HL-60 (cell line): ENCODE results near the gene NUAK2.

Source experiments
- DNase-seq, 2 experiments: peaks; one replicate each; pipeline ENCODE4 v3.0.0-alpha.2; 2010 to 2020; ENCODE audit warnings: low read depth in 1 of 2, low spot score in 1 of 2
- H3K27ac ChIP-seq: fragments of 250-450 bp; sonication (Bioruptor Pico); replicated peaks from 2 replicates; pipeline ENCODE4 v1.5.1; 2020; ENCODE audit warnings: mild to moderate bottlenecking, moderate library complexity
- H3K27me3 ChIP-seq: fragments of 250-450 bp; sonication (Bioruptor Pico); 2 replicates; pipeline ENCODE4 v1.5.1; 2021; ENCODE audit warnings: mild to moderate bottlenecking, moderate library complexity; ENCODE audit not compliant: insufficient read depth, poor library complexity, severe bottlenecking
- H3K4me3 ChIP-seq: replicated peaks from 2 replicates; pipeline ENCODE4 v1.5.1; 2011; ENCODE audit warnings: mild to moderate bottlenecking, control low read depth, low read length; ENCODE audit not compliant: insufficient read depth
- CTCF ChIP-seq: IDR thresholded peaks from one replicate; pipeline ENCODE4 v1.5.1; 2011; ENCODE audit warnings: low read length, control low read depth, inconsistent platforms; ENCODE audit not compliant: insufficient read depth
- GABPA ChIP-seq: IDR thresholded peaks from 2 replicates; pipeline ENCODE4 v1.6.1; 2012; ENCODE audit warnings: low read depth
- POLR2AphosphoS5 ChIP-seq: IDR thresholded peaks from 2 replicates; pipeline ENCODE4 v1.6.1; 2012; ENCODE audit warnings: low read depth
- REST ChIP-seq: IDR thresholded peaks from 2 replicates; pipeline ENCODE4 v1.6.1; 2012; ENCODE audit warnings: low read depth; ENCODE audit not compliant: insufficient replicate concordance
- SPI1 ChIP-seq: IDR thresholded peaks from 2 replicates; pipeline ENCODE4 v1.6.1; 2012; ENCODE audit warnings: low read depth, mild to moderate bottlenecking, borderline replicate concordance

Gene NUAK2

DNA sequence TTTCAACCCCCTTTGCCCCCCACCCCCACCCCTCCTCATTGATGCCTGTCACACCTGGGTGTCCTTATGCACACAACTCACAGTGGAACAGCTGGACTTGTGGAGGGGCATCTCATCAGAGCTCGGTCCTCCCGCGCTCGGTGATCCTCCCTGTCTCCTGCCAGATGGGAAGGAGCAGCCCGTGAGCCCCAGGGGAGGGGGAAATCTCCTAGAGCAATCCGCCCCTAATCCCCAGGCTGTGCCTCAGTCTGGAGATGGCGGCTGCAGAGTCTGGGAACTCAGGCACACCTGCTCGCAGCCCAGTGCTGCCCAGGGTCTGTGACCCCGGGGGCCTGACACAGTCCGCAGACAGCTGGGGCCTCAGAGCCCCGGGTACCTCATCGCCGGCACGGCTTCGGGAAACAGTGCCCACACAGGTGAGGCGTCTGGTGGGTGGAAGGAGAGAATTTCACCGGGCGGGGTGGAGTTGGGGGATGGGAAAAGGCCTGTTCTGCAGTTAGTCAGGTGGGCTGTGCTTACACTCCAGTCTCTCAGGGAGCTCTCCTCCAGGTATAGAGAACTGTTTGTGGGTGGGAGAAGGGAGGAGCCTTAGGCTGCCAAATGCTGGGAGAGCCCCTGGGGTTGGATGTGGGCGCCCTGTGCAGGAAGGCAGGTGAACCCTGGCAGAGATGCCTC is 64.5 kb downstream of the NUAK2 start:
- DNase-seq = no peak
- Histone ChIP-seq H3K4me3 (no peak overlapping the region), H3K27ac (no peak overlapping the region), H3K27me3 (peaks cover 3% of the 10 kb centered on the region)
- TF ChIP-seq GABPA (no peak), REST (no peak), CTCF (no peak), POLR2AphosphoS5 (no peak), SPI1 (no peak)

DNA sequence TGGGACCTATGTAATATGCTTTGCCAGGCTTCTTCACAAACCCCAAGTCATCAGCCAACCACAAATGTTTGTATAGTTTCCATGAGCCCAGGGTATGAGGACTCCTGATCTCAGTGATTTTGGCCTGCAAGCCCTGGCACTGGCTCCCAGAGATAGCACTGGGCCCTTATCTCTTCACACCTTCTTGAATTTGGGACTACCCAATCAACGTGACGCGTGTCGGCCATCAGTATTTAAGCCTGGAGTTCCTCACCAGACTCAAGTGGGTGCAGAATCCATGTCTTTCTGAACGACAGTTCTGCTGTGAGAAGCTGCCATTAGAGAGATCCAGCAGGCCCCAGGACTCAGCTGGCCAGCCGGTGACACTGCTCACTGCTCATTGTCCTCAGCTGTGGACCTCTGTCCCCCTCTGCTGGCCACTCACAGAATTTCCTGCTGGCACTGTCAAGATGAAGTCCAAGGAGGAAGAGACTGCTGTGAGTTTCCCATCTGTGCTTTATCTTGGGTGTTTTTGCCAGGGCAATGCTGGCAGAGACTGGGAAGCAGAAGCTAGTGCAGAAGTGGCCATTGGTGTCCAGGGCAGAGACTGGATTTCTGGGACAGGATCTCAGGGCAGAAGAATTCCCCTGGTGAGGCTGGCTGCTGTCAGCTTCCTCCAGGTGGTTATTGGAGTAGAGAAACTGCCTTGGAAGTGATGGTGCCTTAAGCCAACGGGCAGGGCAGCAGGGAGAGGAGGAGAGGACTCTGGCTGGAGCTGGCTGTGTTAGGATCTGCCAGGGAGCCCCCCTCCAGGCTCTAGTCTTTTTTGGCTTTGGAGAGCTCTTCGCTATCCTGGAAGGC is 65.4 kb downstream of the NUAK2 start:
- H3K27ac ChIP-seq = no peak overlapping the region
- H3K27me3 ChIP-seq = no peaks in the 10 kb centered on the region
- peak; percentile 66 to 87 for DNase-seq
- H3K4me3 ChIP-seq = no peak overlapping the region
- no peak for TF ChIP-seq REST
- peak; percentile 84 for TF ChIP-seq CTCF
